Measurements from ENCODE around the gene HCST. TPM values are rescaled to one million over a fixed set of nuclear protein-coding genes. Genes with fewer than 3 reads are reported as not detected.

Gene HCST, protein sequence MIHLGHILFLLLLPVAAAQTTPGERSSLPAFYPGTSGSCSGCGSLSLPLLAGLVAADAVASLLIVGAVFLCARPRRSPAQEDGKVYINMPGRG
- 1 to 10 TPM in 5 of 6 experiments, under 1 TPM in 1; 0.96 to 4.1 (median 1.2) TPM for total RNA-seq (2021; fragmentation: NEBNext Ultra II Directional; extraction: Animal tissue kit (Norgen Biotek cat#: 25700))
- long read RNA-seq, partial matches to known transcripts = 0 of 5 reads
- long read RNA-seq, other reads (novel, unspliced or antisense) = 3 of 5 reads

DNA sequence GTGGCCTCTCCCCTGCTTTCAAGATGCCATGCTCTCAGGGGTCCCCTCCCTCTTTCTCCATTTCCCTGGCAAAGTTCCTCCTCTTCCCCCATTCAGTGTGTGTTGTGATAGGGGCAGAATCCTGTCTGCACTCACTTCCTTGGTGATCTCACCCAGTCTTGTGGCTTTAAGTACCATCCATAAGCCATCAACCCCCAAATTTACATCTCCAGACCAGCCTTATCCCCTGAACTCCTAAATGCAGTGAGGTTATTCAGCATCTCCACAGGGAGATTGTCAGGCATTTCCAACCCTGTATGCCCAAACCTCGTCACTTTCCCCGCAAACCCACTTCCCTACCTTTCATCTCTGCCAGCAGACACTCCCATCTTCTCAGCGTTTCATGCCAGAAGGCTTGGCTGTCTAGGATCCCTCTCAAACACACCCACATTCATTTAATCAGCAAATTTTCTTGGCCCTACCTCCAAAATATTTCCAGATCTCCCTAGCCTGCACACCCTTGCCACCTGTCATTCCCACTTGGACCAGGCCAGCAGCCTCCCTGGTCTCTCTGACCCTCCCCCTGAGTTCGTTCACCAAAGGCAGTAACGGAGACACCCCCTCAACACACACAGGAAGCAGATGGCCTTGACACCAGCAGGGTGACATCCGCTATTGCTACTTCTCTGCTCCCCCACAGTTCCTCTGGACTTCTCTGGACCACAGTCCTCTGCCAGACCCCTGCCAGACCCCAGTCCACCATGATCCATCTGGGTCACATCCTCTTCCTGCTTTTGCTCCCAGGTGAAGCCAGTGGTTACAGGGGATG lies at the start of gene HCST:
Gene HCST (plus strand): TSS at position 676 of the 808 bp plus-strand sequence. CDS start 65 bp downstream, at position 741.
- peak; percentile 46 for DNase-seq
- TF ChIP-seq, protein P1, sequence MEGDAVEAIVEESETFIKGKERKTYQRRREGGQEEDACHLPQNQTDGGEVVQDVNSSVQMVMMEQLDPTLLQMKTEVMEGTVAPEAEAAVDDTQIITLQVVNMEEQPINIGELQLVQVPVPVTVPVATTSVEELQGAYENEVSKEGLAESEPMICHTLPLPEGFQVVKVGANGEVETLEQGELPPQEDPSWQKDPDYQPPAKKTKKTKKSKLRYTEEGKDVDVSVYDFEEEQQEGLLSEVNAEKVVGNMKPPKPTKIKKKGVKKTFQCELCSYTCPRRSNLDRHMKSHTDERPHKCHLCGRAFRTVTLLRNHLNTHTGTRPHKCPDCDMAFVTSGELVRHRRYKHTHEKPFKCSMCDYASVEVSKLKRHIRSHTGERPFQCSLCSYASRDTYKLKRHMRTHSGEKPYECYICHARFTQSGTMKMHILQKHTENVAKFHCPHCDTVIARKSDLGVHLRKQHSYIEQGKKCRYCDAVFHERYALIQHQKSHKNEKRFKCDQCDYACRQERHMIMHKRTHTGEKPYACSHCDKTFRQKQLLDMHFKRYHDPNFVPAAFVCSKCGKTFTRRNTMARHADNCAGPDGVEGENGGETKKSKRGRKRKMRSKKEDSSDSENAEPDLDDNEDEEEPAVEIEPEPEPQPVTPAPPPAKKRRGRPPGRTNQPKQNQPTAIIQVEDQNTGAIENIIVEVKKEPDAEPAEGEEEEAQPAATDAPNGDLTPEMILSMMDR (IDR thresholded peaks at IDR 0.05) = no peak
- Mint-ChIP-seq H3K27me3 (ENCODE audit: insufficient read depth) (peaks cover 2% of the 10 kb centered on the region; the same call in 1 of the 2 replicates), H3K36me3 (ENCODE audit: low read depth) (no peaks in the 10 kb centered on the region), H3K27ac (peak within 1 kb of the TSS; percentile 91), H3K4me3 (peak within 1 kb of the TSS; percentile 95), H3K9me3 (no peaks in the 10 kb centered on the region), H3K4me1 (ENCODE audit: low read depth) (peaks cover 60% of the 10 kb centered on the region)

DNA sequence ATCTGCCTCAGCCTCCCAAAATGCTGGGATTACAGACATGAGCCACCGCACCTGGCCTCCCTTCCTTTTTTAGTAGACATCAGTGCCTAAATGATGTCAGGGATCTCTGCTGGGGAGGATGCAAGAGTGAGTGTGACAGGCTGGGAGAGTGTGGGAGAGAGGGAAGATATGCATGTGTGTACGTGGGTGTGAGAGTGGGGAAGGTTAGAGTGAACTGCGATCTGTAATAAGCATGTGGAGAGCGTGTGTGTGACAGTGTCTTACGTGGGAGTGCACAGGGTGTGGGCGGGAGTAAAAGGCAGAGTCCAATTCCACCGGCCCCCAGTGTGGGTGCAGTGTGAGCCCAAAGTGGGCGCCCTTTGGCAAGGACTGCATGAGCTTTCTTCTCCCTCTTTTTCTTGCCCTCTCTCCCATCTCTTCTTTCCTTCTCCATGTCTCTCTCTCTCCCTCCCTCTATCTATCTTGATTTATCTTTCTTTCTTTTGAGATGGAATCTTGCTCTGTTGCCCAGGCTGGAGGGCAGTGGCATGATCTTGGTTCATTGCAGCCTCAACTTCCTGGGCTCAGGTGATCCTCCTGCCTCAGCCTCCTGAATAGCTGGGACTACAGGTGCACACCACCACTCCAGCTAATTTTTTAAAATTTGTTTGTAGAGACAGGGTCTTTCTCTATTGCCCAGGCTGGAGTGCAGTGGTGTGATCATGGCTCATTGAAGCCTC lies 49.1 kb upstream of the HCST start:
- H3K27ac Mint-ChIP-seq = no peak overlapping the region
- TF ChIP-seq, protein P1 (IDR thresholded peaks at IDR 0.05) = no peak
- no peaks in the 10 kb centered on the region for H3K9me3 Mint-ChIP-seq
- peaks cover 48% of the 10 kb centered on the region for H3K27me3 Mint-ChIP-seq (ENCODE audit: insufficient read depth)
- H3K4me1 Mint-ChIP-seq (ENCODE audit: low read depth) = peaks cover 6% of the 10 kb centered on the region; the same call in 1 of the 2 replicates
- no peaks in the 10 kb centered on the region for H3K36me3 Mint-ChIP-seq (ENCODE audit: low read depth)
- H3K4me3 Mint-ChIP-seq = no peak overlapping the region
- no peak for DNase-seq

DNA sequence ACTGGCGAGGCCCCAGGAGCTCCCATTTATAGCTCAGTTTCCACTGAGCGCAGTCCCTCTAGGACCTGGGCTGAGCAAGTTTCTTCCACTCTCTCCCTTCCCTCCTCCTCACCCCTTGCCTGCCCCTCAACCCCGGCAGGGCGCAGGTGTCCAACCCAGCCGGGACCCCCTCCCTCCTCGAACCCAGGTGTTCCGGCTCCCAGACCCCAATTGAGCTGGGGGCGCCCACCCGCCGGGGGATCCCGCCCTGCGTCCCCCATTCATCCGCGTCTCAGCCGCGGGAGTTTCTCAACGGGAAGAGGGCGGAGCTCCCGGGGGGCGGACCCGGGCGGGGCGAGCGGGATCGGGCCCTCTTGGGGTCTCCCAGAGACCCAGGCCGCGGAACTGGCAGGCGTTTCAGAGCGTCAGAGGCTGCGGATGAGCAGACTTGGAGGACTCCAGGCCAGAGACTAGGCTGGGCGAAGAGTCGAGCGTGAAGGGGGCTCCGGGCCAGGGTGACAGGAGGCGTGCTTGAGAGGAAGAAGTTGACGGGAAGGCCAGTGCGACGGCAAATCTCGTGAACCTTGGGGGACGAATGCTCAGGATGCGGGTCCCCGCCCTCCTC lies 45.7 kb upstream of the HCST start, which contains the start of gene KIRREL2:
Gene KIRREL2 (plus strand): TSS at position 366 of the 604 bp plus-strand sequence. CDS start 209 bp downstream, at position 575.
- Mint-ChIP-seq H3K4me1 (ENCODE audit: low read depth) (peaks cover 6% of the 10 kb centered on the region; the same call in 1 of the 2 replicates), H3K4me3 (peak within 1 kb of the TSS; percentile 29; the same call in 1 of the 2 replicates), H3K27ac (no peak within 1 kb of the TSS), H3K9me3 (no peaks in the 10 kb centered on the region), H3K27me3 (ENCODE audit: insufficient read depth) (peaks cover 53% of the 10 kb centered on the region), H3K36me3 (ENCODE audit: low read depth) (no peaks in the 10 kb centered on the region)
- TF ChIP-seq, protein P1 (IDR thresholded peaks at IDR 0.05) = no peak
- no peak for DNase-seq

DNA sequence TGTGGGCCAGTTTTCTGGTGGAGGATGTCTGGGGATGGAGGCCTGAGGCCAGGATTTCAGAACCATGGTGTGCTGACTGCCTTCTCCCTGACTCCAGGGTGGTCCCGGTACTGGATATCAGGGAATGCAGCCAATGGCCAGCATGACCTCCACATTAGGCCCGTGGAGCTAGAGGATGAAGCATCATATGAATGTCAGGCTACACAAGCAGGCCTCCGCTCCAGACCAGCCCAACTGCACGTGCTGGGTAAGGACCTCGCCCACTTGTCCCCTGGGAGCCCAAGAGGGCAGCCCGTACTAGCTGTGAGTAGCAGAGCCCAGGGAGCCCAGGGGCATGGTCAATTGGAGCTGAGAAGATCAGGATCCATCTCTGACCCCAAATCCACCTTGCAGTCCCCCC lies 44.0 kb upstream of the HCST start:
- Mint-ChIP-seq H3K27ac (no peak overlapping the region), H3K27me3 (ENCODE audit: insufficient read depth) (peaks cover 42% of the 10 kb centered on the region), H3K9me3 (no peaks in the 10 kb centered on the region), H3K4me3 (no peak overlapping the region), H3K4me1 (ENCODE audit: low read depth) (peaks cover 6% of the 10 kb centered on the region; the same call in 1 of the 2 replicates), H3K36me3 (ENCODE audit: low read depth) (no peaks in the 10 kb centered on the region)
- no peak for DNase-seq
- TF ChIP-seq, protein P1 (IDR thresholded peaks at IDR 0.05) = no peak

DNA sequence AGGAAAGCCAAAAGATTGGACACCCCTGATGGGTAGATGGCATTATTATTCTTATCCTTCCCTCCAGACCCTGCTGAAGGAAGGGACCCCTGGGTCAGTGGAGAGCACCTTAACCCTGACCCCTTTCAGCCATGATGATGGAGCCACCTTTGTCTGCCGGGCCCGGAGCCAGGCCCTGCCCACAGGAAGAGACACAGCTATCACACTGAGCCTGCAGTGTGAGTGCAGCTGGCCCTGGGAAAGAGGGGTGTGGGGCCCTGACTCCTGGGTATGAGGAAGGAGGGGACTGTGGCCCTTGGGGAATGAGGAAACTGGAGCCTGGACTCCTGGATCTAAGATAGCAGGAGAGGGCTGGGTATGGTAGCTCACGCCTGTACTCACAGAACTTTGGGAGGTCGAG lies 42.9 kb upstream of the HCST start:
- Mint-ChIP-seq H3K4me3 (no peak overlapping the region), H3K27ac (no peak overlapping the region), H3K27me3 (ENCODE audit: insufficient read depth) (peaks cover 42% of the 10 kb centered on the region), H3K36me3 (ENCODE audit: low read depth) (no peaks in the 10 kb centered on the region), H3K9me3 (no peaks in the 10 kb centered on the region), H3K4me1 (ENCODE audit: low read depth) (peaks cover 5% of the 10 kb centered on the region; the same call in 1 of the 2 replicates)
- TF ChIP-seq, protein P1 (IDR thresholded peaks at IDR 0.05) = no peak
- DNase-seq = no peak

Data from HFFc6 (cell line).